ENCODE measurements around the gene FCHSD2.

DNA sequence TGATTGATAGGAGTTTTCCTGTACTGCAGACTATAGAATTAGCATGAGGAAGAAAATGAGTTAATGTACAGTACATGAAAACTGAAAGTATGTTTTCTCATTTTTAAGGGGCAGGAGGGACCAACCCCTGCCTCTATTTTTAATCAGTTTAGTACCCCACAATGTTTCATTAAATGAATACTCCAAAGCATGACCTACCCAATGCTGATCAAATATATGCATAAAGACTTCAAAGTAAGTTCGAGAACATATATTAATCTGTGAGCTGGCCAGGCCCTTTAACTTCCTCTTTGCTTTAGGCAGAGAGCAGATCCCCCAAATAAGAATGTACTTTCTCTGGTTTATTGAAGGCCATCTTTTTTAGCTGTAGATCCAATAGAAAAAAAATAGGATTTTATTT, 161.0 kb downstream of the FCHSD2 start:
- TF ChIP-seq, protein P1, sequence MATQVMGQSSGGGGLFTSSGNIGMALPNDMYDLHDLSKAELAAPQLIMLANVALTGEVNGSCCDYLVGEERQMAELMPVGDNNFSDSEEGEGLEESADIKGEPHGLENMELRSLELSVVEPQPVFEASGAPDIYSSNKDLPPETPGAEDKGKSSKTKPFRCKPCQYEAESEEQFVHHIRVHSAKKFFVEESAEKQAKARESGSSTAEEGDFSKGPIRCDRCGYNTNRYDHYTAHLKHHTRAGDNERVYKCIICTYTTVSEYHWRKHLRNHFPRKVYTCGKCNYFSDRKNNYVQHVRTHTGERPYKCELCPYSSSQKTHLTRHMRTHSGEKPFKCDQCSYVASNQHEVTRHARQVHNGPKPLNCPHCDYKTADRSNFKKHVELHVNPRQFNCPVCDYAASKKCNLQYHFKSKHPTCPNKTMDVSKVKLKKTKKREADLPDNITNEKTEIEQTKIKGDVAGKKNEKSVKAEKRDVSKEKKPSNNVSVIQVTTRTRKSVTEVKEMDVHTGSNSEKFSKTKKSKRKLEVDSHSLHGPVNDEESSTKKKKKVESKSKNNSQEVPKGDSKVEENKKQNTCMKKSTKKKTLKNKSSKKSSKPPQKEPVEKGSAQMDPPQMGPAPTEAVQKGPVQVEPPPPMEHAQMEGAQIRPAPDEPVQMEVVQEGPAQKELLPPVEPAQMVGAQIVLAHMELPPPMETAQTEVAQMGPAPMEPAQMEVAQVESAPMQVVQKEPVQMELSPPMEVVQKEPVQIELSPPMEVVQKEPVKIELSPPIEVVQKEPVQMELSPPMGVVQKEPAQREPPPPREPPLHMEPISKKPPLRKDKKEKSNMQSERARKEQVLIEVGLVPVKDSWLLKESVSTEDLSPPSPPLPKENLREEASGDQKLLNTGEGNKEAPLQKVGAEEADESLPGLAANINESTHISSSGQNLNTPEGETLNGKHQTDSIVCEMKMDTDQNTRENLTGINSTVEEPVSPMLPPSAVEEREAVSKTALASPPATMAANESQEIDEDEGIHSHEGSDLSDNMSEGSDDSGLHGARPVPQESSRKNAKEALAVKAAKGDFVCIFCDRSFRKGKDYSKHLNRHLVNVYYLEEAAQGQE (IDR thresholded peaks at IDR 0.05; ENCODE audit: insufficient read depth in 1 of 2, low read depth in 2 of 2, low read length in 2 of 2), result no peak
- TF ChIP-seq POLR2AphosphoS5 (IDR thresholded peaks at IDR 0.05; ENCODE audit: low read depth, low read length), result no peak
- no peak for TF ChIP-seq SIN3A (IDR thresholded peaks at IDR 0.05; ENCODE audit: borderline replicate concordance, insufficient read depth, low read length)

Data from PFSK-1 (cell line).